ENCODE measurements around the gene TTLL8. TPM values are rescaled to one million over a fixed set of nuclear protein-coding genes. Genes with fewer than 3 reads are reported as not detected.

TTLL8 gene
- total and polyA plus RNA-seq, 2 of the 8 experiments (the other 6 are each of a cell fraction or from before 2014, with no cell fraction given): not detected

GRCh38 chr22:50039669-50040443 lies 18.2 kb downstream of the TTLL8 start:
- no peak overlapping the region for H3K4me2 ChIP-seq (ENCODE audit: insufficient read depth in 1 of 2, low read depth in 2 of 2, low read length in 2 of 2)
- H2BK12ac ChIP-seq (ENCODE audit: low read depth, low read length): no peak overlapping the region
- no peak overlapping the region for H3K9ac ChIP-seq (replicated peaks in 1 of 4; ENCODE audit: extremely low read depth in 1 of 4, low read depth in 3 of 4, low read length in 3 of 4)
- H4K20me1 ChIP-seq (replicated peaks in 1 of 2; ENCODE audit: control insufficient read depth in 1 of 2, insufficient read depth in 2 of 2, low read length in 2 of 2): no peaks in the 10 kb centered on the region
- H3K9me3 ChIP-seq (ENCODE audit: insufficient read depth in 2 of 2, low read depth in 1 of 2, low read length in 1 of 2): peaks cover 5 to 7% of the 10 kb centered on the region in 2 experiments; a peak in 2 of 4 replicates
- no peak overlapping the region for H3K27ac ChIP-seq (ENCODE audit: low read depth, low read length)
- H4K5ac ChIP-seq (ENCODE audit: insufficient read length, low read depth, low read length): no peak overlapping the region
- no peaks in the 10 kb centered on the region for H3K79me1 ChIP-seq (ENCODE audit: low read depth, low read length)
- H3K4me3 ChIP-seq (ENCODE audit: extremely low read depth in 1 of 4, insufficient read depth in 2 of 4, low read depth in 3 of 4, low read length in 4 of 4): no peak overlapping the region
- no peak overlapping the region for H3K14ac ChIP-seq (ENCODE audit: insufficient read length)
- H2BK5ac ChIP-seq (ENCODE audit: low read depth, low read length): 0 out of 2 replicates have a peak overlapping the region, but pooled peaks have one; percentile 0
- H2BK20ac ChIP-seq (ENCODE audit: low read length): no peak overlapping the region
- H4K91ac ChIP-seq (replicated peaks; ENCODE audit: insufficient read length, low read length): no peak overlapping the region
- FAIRE-seq (no peak), DNase-seq (ENCODE audit: low read depth in 1 of 2, low spot score in 2 of 2) (no peak)
- no peaks in the 10 kb centered on the region for H3K36me3 ChIP-seq (ENCODE audit: control insufficient read depth in 2 of 4, insufficient read depth in 4 of 4, low read length in 3 of 4)
- 93% methylated on average over 27 of the region's 29 CpGs; no CpG with 5 or more reads in 1 of the 2 experiments for WGBS, 2 experiments (ENCODE audit: extremely low coverage in 1 of 2, insufficient coverage in 1 of 2, insufficient read length in 1 of 2, insufficient replicate concordance in 2 of 2, low coverage in 1 of 2, low lambda C conversion rate in 2 of 2, missing lambda C conversion rate in 1 of 2)
- no peak overlapping the region for H2BK120ac ChIP-seq (replicated peaks; ENCODE audit: low read depth, low read length)
- ChIA-PET POLR2A (ENCODE audit: partially characterized antibody) (no interaction called here), CTCF (ENCODE audit: partially characterized antibody) (interaction anchor here (1.0 kb wide), 1 partner anchor 129 kb away, joined by 4 read pairs; no protein-coding TSS in a partner anchor)
- H3K79me2 ChIP-seq (ENCODE audit: control insufficient read depth in 1 of 2, insufficient read depth in 2 of 2, low read length in 2 of 2): no peaks in the 10 kb centered on the region
- H3K4me1 ChIP-seq (replicated peaks in 1 of 4; ENCODE audit: control insufficient read depth in 3 of 4, insufficient read depth in 4 of 4, low read length in 3 of 4): no peaks in the 10 kb centered on the region
- H2BK15ac ChIP-seq (ENCODE audit: low read length): 0 out of 2 replicates have a peak overlapping the region, but pooled peaks have one; percentile 1
- H3K56ac ChIP-seq (replicated peaks; ENCODE audit: insufficient read length, low read depth, low read length): no peak overlapping the region
- no peak overlapping the region for H3K23ac ChIP-seq (ENCODE audit: insufficient read length)
- no peaks in the 10 kb centered on the region for H3K23me2 ChIP-seq (ENCODE audit: low read depth, low read length)
- H2AK5ac ChIP-seq (ENCODE audit: low read depth, low read length): peak overlapping the region; percentile 30; the same call in 1 of the 2 replicates
- no peak overlapping the region for H2AFZ ChIP-seq (ENCODE audit: low read length)
- peak overlapping the region; percentile 36; the same call in 1 of the 2 replicates for H4K8ac ChIP-seq (ENCODE audit: extremely low read depth, insufficient read depth, low read length)
- H3K4ac ChIP-seq (replicated peaks; ENCODE audit: insufficient read length, low read depth, low read length): no peak overlapping the region
- no peaks in the 10 kb centered on the region for H3K27me3 ChIP-seq (replicated peaks in 1 of 4; ENCODE audit: control insufficient read depth in 3 of 4, extremely low read depth in 1 of 4, insufficient read depth in 3 of 4, low read length in 3 of 4)
- H3K18ac ChIP-seq (ENCODE audit: extremely low read depth, low read length): no peak overlapping the region
- TF ChIP-seq USF2 (IDR thresholded peaks at IDR 0.05; ENCODE audit: low read length) (no peak), SP4 (IDR thresholded peaks at IDR 0.05; ENCODE audit: low read length) (no peak), POLR2A (IDR thresholded peaks at IDR 0.05; ENCODE audit: control extremely low read depth in 1 of 2, low read depth in 2 of 2, low read length in 2 of 2) (no peak), RXRA (IDR thresholded peaks at IDR 0.05; ENCODE audit: insufficient read depth, low read depth, low read length) (no peak), GABPA (IDR thresholded peaks at IDR 0.05; ENCODE audit: borderline replicate concordance, insufficient read depth, low read length) (no peak), SIRT6 (IDR thresholded peaks at IDR 0.05; ENCODE audit: low read length) (no peak), SAP30 (IDR thresholded peaks at IDR 0.05; ENCODE audit: insufficient read depth, insufficient replicate concordance, low read length) (no peak), TEAD4 (IDR thresholded peaks at IDR 0.05; ENCODE audit: low read depth, low read length) (no peak), CEBPB (IDR thresholded peaks at IDR 0.05; ENCODE audit: low read depth, low read length) (no peak), ASH2L (IDR thresholded peaks at IDR 0.05; ENCODE audit: low read length) (no peak)
- TF ChIP-seq, protein P1, sequence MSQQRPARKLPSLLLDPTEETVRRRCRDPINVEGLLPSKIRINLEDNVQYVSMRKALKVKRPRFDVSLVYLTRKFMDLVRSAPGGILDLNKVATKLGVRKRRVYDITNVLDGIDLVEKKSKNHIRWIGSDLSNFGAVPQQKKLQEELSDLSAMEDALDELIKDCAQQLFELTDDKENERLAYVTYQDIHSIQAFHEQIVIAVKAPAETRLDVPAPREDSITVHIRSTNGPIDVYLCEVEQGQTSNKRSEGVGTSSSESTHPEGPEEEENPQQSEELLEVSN (IDR thresholded peaks at IDR 0.05): no peak

Data from H1 (cell line).